NCI-H2029 treated with DMSO at 0.1 percent for 48 hours (cell line): Measurements from ENCODE around the gene BIVM.

Source experiments
- DNase-seq: peaks from one replicate; lab custom pipeline; 2025; lab: John Stamatoyannopoulos, UW

Gene BIVM

GRCh38 chr13:102881819-102882686, 83.1 kb downstream of the BIVM start:
- no peak for DNase-seq
